K562 (cell line): ENCODE results near the gene DTD1. TPM values are rescaled to one million over a fixed set of nuclear protein-coding genes. Genes with fewer than 3 reads are reported as not detected.

ENCODE experiments used
- ATAC-seq: fragments of 200-7000 bp; cut with Tn5 transposase; 3 replicates; pipeline ENCODE4 v1.9.1; 2020; ENCODE audit warnings: moderate library complexity
- BruUV-seq: library from RNA; stranded (reverse); fragments of 400-500 nt; replicated peaks from 2 replicates; lab custom pipeline; 2021; lab: Mats Ljungman, UMichigan
- CTCF ChIA-PET: fragments of 300-600 bp; formaldehyde crosslinking; extraction: SDS; loops from one replicate; lab custom pipeline; 2021; ENCODE audit warnings: low intra/inter-chr PET ratio; lab: Yijun Ruan, JAX
- POLR2A ChIA-PET: fragments of 300-600, 350-650 bp; sonication (Branson Sonifier 250); formaldehyde crosslinking; extraction: SDS; loops from one replicate; lab custom pipeline; 2021; ENCODE audit warnings: antibody characterized with exemption, inconsistent platforms; lab: Yijun Ruan, JAX
- DNase-seq, 4 experiments: peaks; one replicate each; pipeline versions ENCODE4 v3.0.0 to v3.0.0-alpha.2; 2011 to 2018; ENCODE audit warnings: low spot score in 3 of 4, mixed read lengths in 3 of 4; ENCODE audit errors: extremely low read depth in 1 of 4
- FAIRE-seq: peaks from 2 replicates; lab custom pipeline; 2011; peaks lifted over from hg19 to GRCh38; lab: Jason Lieb, UNC
- H2AFZ ChIP-seq: 2 replicates; pipeline ENCODE4 v1.6.0; 2011; ENCODE audit warnings: low read depth, low read length, control low read depth, inconsistent platforms
- H3K27ac ChIP-seq: fragments of 200-600 bp; 3 replicates; pipeline ENCODE4 v1.8.0; 2011; ENCODE audit warnings: low read depth, mild to moderate bottlenecking, control low read depth, inconsistent platforms, low read length, moderate library complexity, mixed read lengths; ENCODE audit errors: extremely low read depth
- H3K27me3 ChIP-seq, 2 experiments: fragments of 300-600 bp in 1 of 2; 2 replicates in 1 of 2; 3 replicates in 1 of 2; pipeline versions ENCODE4 v1.6.0 to v1.8.0; 2011; ENCODE audit warnings: inconsistent platforms in 2 of 2, low read length in 2 of 2, mild to moderate bottlenecking in 1 of 2, mixed read lengths in 1 of 2, moderate library complexity in 1 of 2; ENCODE audit not compliant: control insufficient read depth in 2 of 2, insufficient read depth in 2 of 2
- H3K36me3 ChIP-seq: fragments of 300-600 bp; 3 replicates; pipeline ENCODE4 v1.8.0; 2011; ENCODE audit warnings: mild to moderate bottlenecking, low read length, inconsistent platforms; ENCODE audit not compliant: control insufficient read depth, insufficient read depth
- H3K4me1 ChIP-seq, 2 experiments: fragments of 200-600 bp in 1 of 2; replicated peaks in 1 of 2; 2 replicates in 1 of 2; 3 replicates in 1 of 2; pipeline versions ENCODE4 v1.5.1 to v1.8.0; 2011; ENCODE audit warnings: inconsistent platforms in 2 of 2, low read length in 2 of 2, mild to moderate bottlenecking in 1 of 2, mixed read lengths in 1 of 2, moderate library complexity in 1 of 2; ENCODE audit not compliant: control insufficient read depth in 2 of 2, insufficient read depth in 2 of 2
- H3K4me2 ChIP-seq: 2 replicates; pipeline ENCODE4 v1.6.1; 2011; ENCODE audit warnings: low read length, control low read depth, inconsistent platforms, mixed read lengths; ENCODE audit not compliant: insufficient read depth
- H3K4me3 ChIP-seq: fragments of 200-600 bp; sonication (generic), shearing (Covaris generic); 2 replicates; pipeline ENCODE4 v1.5.1; 2016; ENCODE audit warnings: control low read depth, inconsistent platforms
- H3K79me2 ChIP-seq: fragments of 200-600 bp; 3 replicates; pipeline ENCODE4 v1.8.0; 2011; ENCODE audit warnings: low read length, inconsistent platforms; ENCODE audit not compliant: control insufficient read depth, insufficient read depth
- H3K9ac ChIP-seq, 2 experiments: 2 replicates each; pipeline versions ENCODE4 v1.6.0 to v1.6.1; 2011; ENCODE audit warnings: low read depth in 2 of 2, low read length in 2 of 2, control low read depth in 1 of 2, inconsistent platforms in 1 of 2, mild to moderate bottlenecking in 1 of 2, mixed read lengths in 1 of 2; ENCODE audit not compliant: insufficient read depth in 1 of 2
- H3K9me1 ChIP-seq: one replicate; pipeline ENCODE4 v1.6.0; 2011; ENCODE audit warnings: inconsistent platforms, mild to moderate bottlenecking, low read length, moderate library complexity; ENCODE audit not compliant: control insufficient read depth, insufficient read depth
- H3K9me3 ChIP-seq: replicated peaks from 2 replicates; pipeline ENCODE4 v1.5.1; 2011; ENCODE audit warnings: low read depth, low read length, inconsistent platforms; ENCODE audit not compliant: control insufficient read depth, insufficient read depth
- H4K20me1 ChIP-seq: replicated peaks from 2 replicates; pipeline ENCODE4 v1.6.1; 2011; ENCODE audit warnings: low read length, inconsistent platforms, mixed read lengths; ENCODE audit not compliant: control insufficient read depth, insufficient read depth
- ARID3A ChIP-seq: IDR thresholded peaks from 2 replicates; pipeline ENCODE4 v1.6.1; 2012; ENCODE audit warnings: low read depth, low read length, improper control_type of control experiment, borderline replicate concordance
- BRD4 ChIP-seq: fragments of 200-600 bp; sonication (generic); IDR thresholded peaks from 2 replicates; pipeline ENCODE4 v1.6.1; 2017; ENCODE audit warnings: inconsistent platforms
- CEBPZ ChIP-seq: fragments of 150-350 bp; IDR thresholded peaks from 2 replicates; pipeline ENCODE4 v1.6.1; 2014; ENCODE audit warnings: low read depth, mild to moderate bottlenecking, low read length, borderline replicate concordance
- CSDE1 ChIP-seq, 2 experiments: fragments of 450-650 bp; IDR thresholded peaks; 2 replicates each; pipeline ENCODE4 v1.6.1; 2016; ENCODE audit warnings: mild to moderate bottlenecking in 1 of 2
- ELK3 ChIP-seq: fragments of 450-650 bp; formaldehyde crosslinking; IDR thresholded peaks from 2 replicates; pipeline ENCODE4 v1.4.0; 2020; ENCODE audit warnings: mild to moderate bottlenecking
- GATAD2B ChIP-seq: fragments of 450-650 bp; IDR thresholded peaks from 2 replicates; pipeline ENCODE4 v1.6.1; 2017; ENCODE audit warnings: mild to moderate bottlenecking, borderline replicate concordance
- JUN ChIP-seq, 2 experiments: sonication (generic) in 1 of 2; formaldehyde crosslinking in 1 of 2; IDR thresholded peaks; 2 replicates each; pipeline versions ENCODE4 v1.6.1 to v1.8.0; 2012 to 2022; ENCODE audit warnings: borderline replicate concordance in 2 of 2, mild to moderate bottlenecking in 2 of 2, improper control_type of control experiment in 1 of 2, low read depth in 1 of 2, low read length in 1 of 2, missing genetic modification reagents in 1 of 2
- POLR2AphosphoS5 ChIP-seq: IDR thresholded peaks from 2 replicates; pipeline ENCODE4 v1.6.1; 2011; ENCODE audit warnings: mild to moderate bottlenecking, low read depth, low read length, moderate library complexity; ENCODE audit not compliant: control insufficient read depth, insufficient read depth
- RFX5 ChIP-seq: IDR thresholded peaks from 2 replicates; pipeline ENCODE4 v1.6.1; 2011; ENCODE audit warnings: low read depth, mild to moderate bottlenecking, improper control_type of control experiment, low read length
- ZNF512 ChIP-seq: IDR thresholded peaks from 2 replicates; pipeline ENCODE4 v1.6.1; 2016; ENCODE audit warnings: missing genetic modification characterization, missing compliant biosample characterization
- ZNF586 ChIP-seq: fragments of 450-650 bp; formaldehyde crosslinking; conservative IDR thresholded peaks from 2 replicates; pipeline ENCODE4 v1.4.0; 2020; ENCODE audit warnings: mild to moderate bottlenecking, moderate library complexity
- WGBS: fragments of 100-300 bp; shearing (Covaris generic); methylation state at CpG from one replicate; pipeline ENCODE4 v1.1.6; 2016; ENCODE audit warnings: low coverage, mixed read lengths; ENCODE audit not compliant: insufficient coverage; ENCODE audit errors: missing lambda C conversion rate; 5-methylcytosine and 5-hydroxymethylcytosine counted together
- in situ Hi-C: fragments of 300-500 bp; cut with MboI; formaldehyde crosslinking; loops from 4 replicates; pipeline ENCODE4 v1.15.0; 2018; ENCODE audit warnings: inconsistent platforms, mixed read lengths
- intact Hi-C: fragments of 100-400 bp; cut with micrococcal nuclease; formaldehyde crosslinking; loops from 2 replicates; pipeline ENCODE4 v1.14.2; 2022
- polyA plus RNA-seq, 8 experiments: library from polyadenylated mRNA; depleted of rRNA in 4 of 8; stranded (reverse) in 5 of 8; unstranded in 3 of 8; fragments of >200 nt; fragmentation: Nextera tagmentation in 2 of 8; fragmentation: Illumina TruSeq in 1 of 8; extraction: Ambion mirVana in 2 of 8; extraction: Trizol in 1 of 8; gene quantifications; 2 replicates each; pipeline versions ENCODE4 v1.2.1 to v1.2.3, GENCODE V29; 2011 to 2014; ENCODE audit warnings: inconsistent platforms in 1 of 8, missing spikeins in 1 of 8
- total RNA-seq, 7 experiments: library from RNA; depleted of rRNA in 6 of 7; stranded (reverse); fragments of >200 nt in 6 of 7; fragmentation: Illumina TruSeq in 2 of 7; extraction: Trizol in 2 of 7; gene quantifications; 2 replicates each; pipeline versions ENCODE4 v1.2.1 to v1.2.3, GENCODE V29; 2011 to 2021; ENCODE audit warnings: low replicate concordance in 1 of 7

DTD1 gene
- total and polyA plus RNA-seq, 9 of the 15 experiments (the other 6 are each of a cell fraction or from before 2014, with no cell fraction given), result 5.7 to 28.6 (median 26.8) TPM

- no TSS peak for BruUV-seq
- H3K4me3 ChIP-seq, result no peak overlapping the region
- H3K27ac ChIP-seq, result no peak overlapping the region
- H2AFZ ChIP-seq, result no peak overlapping the region
- in situ Hi-C loops, result no loop called here
- ChIA-PET CTCF (no interaction called here), POLR2A (no interaction called here)
- H3K4me1 ChIP-seq, result no peaks in the 10 kb centered on the region
- FAIRE-seq (no peak), DNase-seq (no peak), ATAC-seq (no peak)
- no peaks in the 10 kb centered on the region for H3K9me3 ChIP-seq
- no peaks in the 10 kb centered on the region for H3K27me3 ChIP-seq
- no peak overlapping the region for H3K4me2 ChIP-seq
- H3K9ac ChIP-seq, result no peak overlapping the region
- intact Hi-C loops, result no loop called here
- 6% methylated on average over 1 of the region's 1 CpG for WGBS
- H3K79me2 ChIP-seq, result no peaks in the 10 kb centered on the region
- no peaks in the 10 kb centered on the region for H4K20me1 ChIP-seq
- no peaks in the 10 kb centered on the region for H3K9me1 ChIP-seq
- H3K36me3 ChIP-seq, result no peaks in the 10 kb centered on the region
- TF ChIP-seq CSDE1 (IDR thresholded peaks at IDR 0.05) (no peak), ZNF512 (tag) (no peak), POLR2AphosphoS5 (no peak), JUN (IDR thresholded peaks at IDR 0.05; ENCODE audit: borderline replicate concordance, low read depth, low read length) (no peak), JUN (CRISPR knock-in tag; IDR thresholded peaks at IDR 0.05; ENCODE audit: borderline replicate concordance) (no peak), ARID3A (no peak), ZNF586 (CRISPR knock-in tag) (no peak), GATAD2B (no peak), ELK3 (CRISPR knock-in tag) (no peak), BRD4 (no peak), RFX5 (no peak), CEBPZ (no peak)
These were observed 66.6 kb downstream of the DTD1 start for GRCh38 chr20:18654448-18654773.
